Osteoblast (primary cell): ENCODE measurements around the gene PACSIN2. TPM values are rescaled to one million over a fixed set of nuclear protein-coding genes. Genes with fewer than 3 reads are reported as not detected.
"Not testable (repeated sequence)": the region's sequence is repeated elsewhere in the genome, so short reads cannot be mapped to it uniquely, and the experiment has no call there.

Experiments
- DNase-seq: peaks from one replicate; pipeline ENCODE4 v3.0.0; 2011; ENCODE audit warnings: low spot score, mixed read lengths; ENCODE audit not compliant: insufficient read length; ENCODE audit errors: missing footprints
- H2AFZ ChIP-seq: 2 replicates; pipeline ENCODE4 v1.6.0; 2011; ENCODE audit warnings: mild to moderate bottlenecking, low read length
- H3K27ac ChIP-seq: 2 replicates; pipeline ENCODE4 v1.5.1; 2011; ENCODE audit warnings: mild to moderate bottlenecking, low read depth, low read length, moderate library complexity
- H3K27me3 ChIP-seq: 2 replicates; pipeline ENCODE4 v1.6.0; 2012; ENCODE audit warnings: mild to moderate bottlenecking, control low read depth, inconsistent platforms, low read length, moderate library complexity; ENCODE audit not compliant: insufficient read depth
- H3K36me3 ChIP-seq: 2 replicates; pipeline ENCODE4 v1.5.1; 2011; ENCODE audit warnings: mild to moderate bottlenecking, low read length, control low read depth, moderate library complexity; ENCODE audit not compliant: insufficient read depth
- H3K4me1 ChIP-seq: 2 replicates; pipeline ENCODE4 v1.5.1; 2011; ENCODE audit warnings: mild to moderate bottlenecking, low read length, control low read depth, moderate library complexity; ENCODE audit not compliant: insufficient read depth
- H3K4me2 ChIP-seq: 2 replicates; pipeline ENCODE4 v1.6.0; 2011; ENCODE audit warnings: mild to moderate bottlenecking, low read length; ENCODE audit not compliant: insufficient read depth
- H3K4me3 ChIP-seq: fragments of 200-600 bp; sonication (generic); 3 replicates; pipeline ENCODE4 v1.5.1; 2012; ENCODE audit warnings: mild to moderate bottlenecking, low read length, inconsistent platforms; ENCODE audit not compliant: insufficient read depth
- H3K79me2 ChIP-seq: 2 replicates; pipeline ENCODE4 v1.6.0; 2012; ENCODE audit warnings: mild to moderate bottlenecking, low read length, control low read depth, inconsistent platforms; ENCODE audit not compliant: insufficient read depth
- H3K9me3 ChIP-seq: 2 replicates; pipeline ENCODE4 v1.5.1; 2011; ENCODE audit warnings: low read depth, low read length, control low read depth
- H4K20me1 ChIP-seq: 2 replicates; pipeline ENCODE4 v1.6.0; 2012; ENCODE audit warnings: mild to moderate bottlenecking, low read length, control low read depth; ENCODE audit not compliant: insufficient read depth
- total RNA-seq: library from RNA; depleted of rRNA; stranded (reverse); fragments of >200 nt; gene quantifications from 2 replicates; pipeline ENCODE4 v1.2.3, GENCODE V29; 2012
- TF ChIP-seq, protein P1 (sequence below): IDR thresholded peaks from 2 replicates; pipeline ENCODE4 v1.5.1; 2011; ENCODE audit warnings: mild to moderate bottlenecking, low read depth, low read length, moderate library complexity; ENCODE audit errors: extremely low read depth

PACSIN2 gene
- total RNA-seq, 1 donor = 38.0 TPM

DNA sequence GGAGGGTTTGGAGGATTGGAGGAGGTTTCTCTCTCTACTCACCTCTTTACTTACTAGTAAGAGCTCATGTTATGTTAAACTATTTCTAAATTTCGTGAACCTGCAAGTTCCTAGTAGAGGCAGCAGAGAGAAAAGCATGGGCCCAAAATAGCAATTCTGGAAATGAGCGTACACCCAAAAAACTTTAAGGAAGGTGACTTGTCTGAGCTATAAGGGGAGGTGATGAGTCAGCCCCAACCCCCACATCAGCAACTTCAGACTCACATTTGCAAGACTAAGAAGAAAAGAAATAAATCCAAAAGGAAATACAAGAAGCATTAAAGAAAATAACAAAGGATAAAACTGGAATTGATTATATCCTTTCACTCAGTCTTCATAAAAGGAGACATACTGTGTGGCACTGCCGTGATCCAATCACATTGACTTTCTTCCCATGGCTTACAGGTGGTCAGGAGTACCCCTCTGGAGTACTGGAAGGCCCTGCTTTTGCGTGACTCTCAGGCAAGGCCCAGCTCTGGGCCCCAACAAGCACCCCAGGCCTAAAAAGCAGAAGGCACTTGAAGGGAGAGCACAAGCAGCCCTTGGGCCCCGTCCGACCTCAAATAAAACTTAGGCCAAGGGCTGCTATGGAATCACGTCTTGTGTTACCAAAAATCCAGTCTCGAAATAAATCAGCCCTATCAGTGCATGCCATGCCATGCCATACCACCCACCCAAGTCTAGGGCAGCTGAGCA lies 14.3 kb downstream of the PACSIN2 start:
- H4K20me1 ChIP-seq = peaks cover 7% of the 10 kb centered on the region
- H2AFZ ChIP-seq = no peak overlapping the region
- H3K4me2 ChIP-seq = peak overlapping the region; percentile 53
- H3K4me1 ChIP-seq = peaks cover 82% of the 10 kb centered on the region
- H3K79me2 ChIP-seq = peaks cover 93% of the 10 kb centered on the region
- no peaks in the 10 kb centered on the region for H3K27me3 ChIP-seq
- H3K27ac ChIP-seq = peak overlapping the region; percentile 80
- DNase-seq = no peak
- no peaks in the 10 kb centered on the region for H3K9me3 ChIP-seq
- H3K4me3 ChIP-seq = peak overlapping the region; percentile 7
- no peaks in the 10 kb centered on the region for H3K36me3 ChIP-seq
- TF ChIP-seq, protein P1, sequence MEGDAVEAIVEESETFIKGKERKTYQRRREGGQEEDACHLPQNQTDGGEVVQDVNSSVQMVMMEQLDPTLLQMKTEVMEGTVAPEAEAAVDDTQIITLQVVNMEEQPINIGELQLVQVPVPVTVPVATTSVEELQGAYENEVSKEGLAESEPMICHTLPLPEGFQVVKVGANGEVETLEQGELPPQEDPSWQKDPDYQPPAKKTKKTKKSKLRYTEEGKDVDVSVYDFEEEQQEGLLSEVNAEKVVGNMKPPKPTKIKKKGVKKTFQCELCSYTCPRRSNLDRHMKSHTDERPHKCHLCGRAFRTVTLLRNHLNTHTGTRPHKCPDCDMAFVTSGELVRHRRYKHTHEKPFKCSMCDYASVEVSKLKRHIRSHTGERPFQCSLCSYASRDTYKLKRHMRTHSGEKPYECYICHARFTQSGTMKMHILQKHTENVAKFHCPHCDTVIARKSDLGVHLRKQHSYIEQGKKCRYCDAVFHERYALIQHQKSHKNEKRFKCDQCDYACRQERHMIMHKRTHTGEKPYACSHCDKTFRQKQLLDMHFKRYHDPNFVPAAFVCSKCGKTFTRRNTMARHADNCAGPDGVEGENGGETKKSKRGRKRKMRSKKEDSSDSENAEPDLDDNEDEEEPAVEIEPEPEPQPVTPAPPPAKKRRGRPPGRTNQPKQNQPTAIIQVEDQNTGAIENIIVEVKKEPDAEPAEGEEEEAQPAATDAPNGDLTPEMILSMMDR = no peak

DNA sequence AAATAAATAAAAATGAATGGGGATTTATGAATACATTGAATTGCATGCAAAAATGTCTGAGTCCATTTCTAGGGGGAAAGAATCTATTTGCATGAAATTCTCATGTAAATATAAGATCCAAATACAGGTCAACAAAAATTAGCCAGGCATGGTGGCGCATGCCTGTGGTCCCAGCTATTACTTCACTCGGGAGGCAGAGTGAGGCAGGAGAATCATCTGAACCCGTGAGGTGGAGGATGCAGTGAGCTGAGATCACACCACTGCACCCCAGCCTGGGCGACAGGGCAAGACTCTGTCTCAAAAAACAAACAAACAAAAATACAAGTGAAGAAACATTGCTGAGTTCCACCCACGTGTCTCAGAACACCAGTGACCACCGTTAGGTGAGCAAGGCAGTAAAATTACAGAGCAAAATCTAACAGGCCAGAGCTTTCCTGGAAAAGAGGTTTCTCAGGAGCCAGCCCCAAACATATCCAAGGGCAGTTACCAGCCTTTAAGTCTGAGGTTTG lies 17.3 kb downstream of the PACSIN2 start:
- Histone ChIP-seq H3K9me3 (no peaks in the 10 kb centered on the region), H3K79me2 (peaks cover 84% of the 10 kb centered on the region), H3K27ac (peak overlapping the region; percentile 66), H4K20me1 (peaks cover 7% of the 10 kb centered on the region), H3K4me3 (no peak overlapping the region), H3K36me3 (no peaks in the 10 kb centered on the region), H3K27me3 (no peaks in the 10 kb centered on the region), H2AFZ (no peak overlapping the region), H3K4me2 (no peak overlapping the region), H3K4me1 (peaks cover 82% of the 10 kb centered on the region)
- TF ChIP-seq, protein P1 = no peak
- DNase-seq = no peak

GRCh38 chr22:42996646-42997365 lies 18.1 kb downstream of the PACSIN2 start:
- no peak for DNase-seq
- Histone ChIP-seq H2AFZ (no peak overlapping the region), H3K4me2 (no peak overlapping the region), H3K36me3 (no peaks in the 10 kb centered on the region), H3K27ac (peak overlapping the region; percentile 66), H3K4me1 (peaks cover 74% of the 10 kb centered on the region), H3K27me3 (no peaks in the 10 kb centered on the region), H4K20me1 (peaks cover 7% of the 10 kb centered on the region), H3K9me3 (no peaks in the 10 kb centered on the region), H3K4me3 (no peak overlapping the region), H3K79me2 (peaks cover 88% of the 10 kb centered on the region)
- TF ChIP-seq, protein P1 = no peak

DNA sequence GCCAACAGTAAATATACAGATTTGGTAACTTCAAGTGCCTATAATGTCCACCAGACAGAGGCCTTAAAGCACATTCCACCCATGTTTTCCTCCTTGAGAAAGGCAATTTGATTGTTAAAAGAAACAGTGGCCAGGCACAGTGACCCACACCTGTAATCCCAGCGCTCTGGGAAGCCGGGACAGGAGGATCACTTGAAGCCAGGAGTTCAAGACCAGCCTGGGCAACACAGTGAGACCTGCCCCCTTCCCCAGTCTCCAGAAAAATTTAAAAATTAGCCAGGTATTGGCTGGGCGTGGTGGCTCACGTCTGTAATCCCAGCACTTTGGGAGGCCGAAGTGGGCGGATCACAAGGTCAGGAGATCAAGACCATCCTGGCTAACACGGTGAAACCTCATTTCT lies 19.3 kb downstream of the PACSIN2 start:
- Histone ChIP-seq H3K4me1 (peaks cover 71% of the 10 kb centered on the region), H3K4me2 (peak overlapping the region; percentile 82), H3K79me2 (peaks cover 88% of the 10 kb centered on the region), H3K27ac (peak overlapping the region; percentile 85)
- not testable (repeated sequence) for H4K20me1 ChIP-seq, H2AFZ ChIP-seq, H3K36me3 ChIP-seq, DNase-seq, H3K27me3 ChIP-seq, H3K4me3 ChIP-seq, H3K9me3 ChIP-seq
